ENCODE results near the gene FAM221B.
A peak's percentile ranks its signal among the peaks of the same experiment; 100 is the strongest.

The FAM221B gene

GRCh38 chr9:35814841-35815543 is 13.5 kb downstream of the FAM221B start, which contains the start of gene HINT2:
Gene HINT2 (minus strand): TSS chr9:35815042. CDS start chr9:35814979, 63 bp downstream.
- peak; percentile 94 for DNase-seq

- DNase-seq = no peak
Observed at GRCh38 chr9:35814106-35814840, 14.3 kb downstream of the FAM221B start.

DNA sequence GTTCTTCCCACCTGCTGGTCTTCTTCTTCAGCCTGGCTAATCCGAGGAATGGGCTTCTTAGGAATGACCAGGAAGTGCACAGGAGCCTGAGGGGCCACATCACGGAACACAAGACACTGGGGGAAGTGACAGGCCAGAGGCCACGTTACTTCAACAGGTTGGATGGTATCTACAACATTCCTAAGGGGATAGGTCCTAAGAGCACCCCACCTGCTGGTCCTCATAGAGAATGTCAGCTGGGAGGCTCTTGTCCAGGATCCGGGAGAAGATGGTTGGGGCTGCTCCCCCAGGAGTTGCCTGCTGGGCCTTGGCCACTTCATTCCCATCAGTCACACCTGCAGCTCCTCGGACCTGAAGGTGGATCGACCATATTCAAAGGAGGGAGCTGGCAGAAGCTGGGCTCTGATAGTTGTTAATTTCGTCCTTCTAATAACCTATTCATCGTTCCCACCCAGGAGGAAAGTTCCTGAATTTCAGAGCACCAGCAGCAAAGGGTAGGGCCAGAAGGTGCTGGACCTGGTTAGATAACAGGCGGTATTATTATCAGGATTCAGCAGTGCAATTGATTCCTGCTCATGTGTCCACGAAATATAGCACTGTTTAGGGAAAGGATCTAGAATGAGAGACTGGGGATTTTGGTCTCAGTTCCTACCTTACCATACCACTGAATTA is 15.0 kb downstream of the FAM221B start:
- no peak for DNase-seq

DNA sequence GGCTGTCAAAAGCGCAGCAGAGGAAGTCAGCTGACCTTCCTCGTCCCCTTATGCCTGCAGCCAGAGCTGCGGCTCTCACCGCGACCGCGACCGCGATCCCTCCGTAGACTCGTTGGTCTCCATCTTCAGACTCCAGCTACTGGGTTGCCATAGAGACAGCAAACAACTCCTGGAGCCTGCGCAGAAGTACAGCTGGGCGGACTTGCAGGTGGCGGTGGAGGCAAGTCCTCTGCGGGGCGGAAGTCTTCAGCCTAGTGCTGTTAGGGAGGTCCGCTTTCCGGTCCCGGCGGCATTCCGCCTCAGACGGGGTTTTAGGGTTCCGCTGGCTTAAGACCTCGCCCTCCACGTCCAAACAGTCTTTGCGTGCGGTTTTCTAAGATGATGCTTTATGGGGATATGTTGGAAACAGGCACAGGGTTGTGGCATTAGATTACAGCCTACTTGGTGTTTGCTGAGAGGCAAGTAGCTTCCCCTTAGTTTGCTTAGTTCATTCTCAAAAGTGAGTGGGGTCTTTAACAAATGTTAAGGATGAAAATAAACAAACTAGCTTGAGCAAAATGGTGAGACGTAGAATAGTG is 16.4 kb downstream of the FAM221B start, which contains the start of gene SPAG8:
SPAG8 (minus strand) TSS at position 238 of the 578 bp plus-strand sequence; CDS start at position 123, 115 bp downstream.
- DNase-seq = peak; percentile 92

DNA sequence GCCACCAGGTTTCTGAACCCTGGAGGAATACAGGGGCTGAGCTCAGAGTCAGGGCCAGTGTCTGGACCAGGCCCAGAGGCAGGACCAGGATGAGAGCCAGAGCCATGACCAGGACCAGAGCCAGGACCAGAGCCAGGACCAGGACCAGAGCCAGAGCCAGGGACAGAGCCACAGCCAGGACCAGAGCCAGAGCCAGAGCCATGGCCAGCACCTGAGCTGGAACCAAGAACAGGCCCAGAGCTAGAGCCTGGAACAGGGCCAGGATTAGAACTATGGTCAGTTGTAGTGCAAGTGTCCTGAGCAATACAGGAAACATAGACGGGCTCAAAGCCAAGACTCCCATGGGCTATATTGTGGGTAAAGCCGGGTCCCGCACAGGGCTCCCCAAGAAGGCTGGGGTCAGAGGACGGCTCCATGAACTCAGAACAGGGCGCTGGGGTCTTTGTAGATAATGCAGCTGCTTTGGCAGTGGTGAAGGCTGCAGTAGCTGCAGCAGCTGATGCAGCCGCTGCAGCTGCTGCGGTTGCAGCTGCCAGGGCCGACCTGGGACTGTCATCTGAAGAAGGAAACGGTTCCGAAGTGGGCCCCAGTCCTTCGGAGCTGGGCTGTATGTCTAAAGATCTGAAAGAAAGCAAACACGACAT is 17.0 kb downstream of the FAM221B start:
- no peak for DNase-seq

DNA sequence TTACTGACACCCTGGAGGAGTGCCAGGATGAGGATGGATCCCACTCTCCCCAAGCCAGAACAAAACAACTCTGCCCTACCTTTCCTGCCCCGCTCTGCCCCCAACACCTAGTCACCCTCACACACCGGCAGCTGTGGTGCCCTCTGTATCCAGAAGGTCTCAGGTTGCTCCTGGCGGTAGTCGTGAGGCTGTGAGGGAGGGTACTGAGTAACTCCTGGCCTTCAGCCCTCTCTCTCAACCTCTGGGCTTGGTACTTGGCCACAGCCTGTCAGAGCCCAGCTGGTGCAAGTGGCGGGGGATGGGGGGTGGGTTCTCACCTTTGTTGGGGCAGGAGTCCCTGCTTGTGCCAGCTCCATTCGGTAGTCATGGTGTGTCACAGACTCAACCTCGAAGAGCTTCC is 18.4 kb downstream of the FAM221B start:
- DNase-seq = no peak

DNA sequence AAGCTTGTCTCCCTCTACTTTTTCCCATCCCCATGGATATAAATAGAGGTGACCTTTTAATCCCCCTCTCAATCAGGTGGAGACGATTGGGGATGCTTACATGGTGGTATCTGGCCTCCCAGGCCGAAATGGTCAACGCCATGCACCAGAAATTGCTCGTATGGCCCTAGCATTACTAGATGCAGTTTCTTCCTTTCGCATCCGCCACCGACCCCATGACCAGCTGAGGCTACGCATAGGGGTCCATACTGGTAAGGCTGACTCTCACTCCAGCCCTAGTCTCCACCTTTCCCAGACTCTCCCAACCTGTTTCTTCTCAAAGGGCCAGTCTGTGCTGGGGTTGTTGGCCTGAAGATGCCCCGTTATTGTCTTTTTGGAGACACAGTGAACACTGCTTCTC is 20.1 kb downstream of the FAM221B start:
- DNase-seq = no peak

- no peak for DNase-seq
Observed at GRCh38 chr9:35806101-35806500, 22.4 kb downstream of the FAM221B start.

GRCh38 chr9:35801328-35802128 is 27.0 kb downstream of the FAM221B start:
- no peak for DNase-seq

DNA sequence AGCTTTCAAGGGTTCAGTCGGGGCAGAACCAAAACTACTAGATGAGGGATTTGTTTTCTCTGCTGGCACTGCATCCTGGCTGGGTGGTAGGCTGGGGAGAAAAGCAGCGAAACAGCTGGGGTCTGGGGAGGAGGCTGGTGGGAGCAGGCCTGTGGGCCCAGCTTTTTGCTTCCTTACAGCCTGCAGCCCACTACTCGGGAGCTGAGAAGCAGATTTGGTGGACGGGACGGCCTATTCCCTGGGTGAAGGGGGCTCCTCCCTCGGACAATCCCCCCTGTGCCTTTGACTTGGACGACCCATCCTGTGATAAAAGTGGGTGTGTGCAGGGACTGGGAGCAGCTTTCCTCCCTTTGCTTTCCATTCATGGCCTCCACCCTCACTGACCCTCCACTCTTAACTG is 28.0 kb downstream of the FAM221B start:
- DNase-seq = no peak

- no peak for DNase-seq
Observed at GRCh38 chr9:35798658-35799374, 29.7 kb downstream of the FAM221B start.

DNA sequence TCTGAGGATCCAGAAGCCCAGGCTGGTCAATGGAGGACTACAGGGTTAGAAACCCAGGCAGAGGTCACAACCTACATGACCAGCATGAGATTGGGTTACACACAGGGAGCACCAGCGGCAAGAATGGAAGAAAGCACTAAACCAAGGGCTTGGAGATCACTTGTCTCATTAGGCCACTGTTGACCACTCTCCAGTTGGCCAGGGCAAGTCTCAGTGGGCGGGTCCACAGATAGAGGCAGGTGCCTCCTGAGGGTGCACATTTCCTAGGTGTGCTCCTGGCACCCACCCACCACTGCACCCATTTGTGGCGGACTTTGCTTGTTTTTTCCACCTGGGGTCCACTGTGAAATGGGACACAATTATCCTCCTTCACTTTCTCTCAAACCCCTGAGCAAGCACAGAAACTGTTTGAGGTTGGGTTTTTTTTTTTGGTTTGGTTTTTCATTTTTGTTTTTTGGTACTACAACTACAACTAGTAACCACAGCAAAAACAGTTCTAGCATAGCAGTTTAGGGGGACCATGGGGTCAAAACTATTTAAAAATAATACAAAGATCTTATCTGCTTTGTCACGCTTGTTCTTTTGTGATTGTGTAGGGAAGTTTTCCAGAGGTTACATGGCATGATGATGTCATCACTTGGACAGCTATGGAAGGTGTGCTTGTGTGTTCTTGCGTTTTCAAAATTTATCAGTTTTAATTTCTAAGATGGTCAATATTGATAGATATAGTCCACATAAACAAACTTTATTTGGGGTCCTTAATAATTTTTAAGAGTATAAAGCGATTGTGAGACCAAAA is 31.0 kb downstream of the FAM221B start:
- no peak for DNase-seq

GRCh38 chr9:35795695-35796094 is 32.8 kb downstream of the FAM221B start:
- no peak for DNase-seq

DNA sequence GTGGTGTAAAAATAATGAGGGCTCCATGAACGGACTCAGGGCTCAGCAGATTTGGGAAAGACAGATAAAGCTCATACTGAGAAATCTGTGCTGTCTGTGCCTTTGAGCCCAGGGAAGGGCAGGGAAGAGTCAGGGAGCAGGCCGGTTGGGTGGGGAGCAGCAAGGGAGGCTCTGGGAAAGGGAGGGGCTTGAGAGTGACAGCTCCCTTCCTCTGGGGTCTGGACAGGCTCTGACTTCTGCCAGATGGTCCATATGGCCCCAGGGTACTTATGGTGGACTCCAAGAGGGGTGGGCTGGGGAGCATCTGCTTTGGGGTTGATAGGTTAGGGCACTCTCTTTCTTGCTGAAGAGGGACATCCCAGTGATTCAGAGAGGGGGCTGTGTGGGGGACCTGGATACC is 35.1 kb downstream of the FAM221B start:
- no peak for DNase-seq

- no peak for DNase-seq
Observed at GRCh38 chr9:35792826-35793225, 35.7 kb downstream of the FAM221B start.

GRCh38 chr9:35792024-35792813 is 36.3 kb downstream of the FAM221B start:
- DNase-seq = no peak

DNA sequence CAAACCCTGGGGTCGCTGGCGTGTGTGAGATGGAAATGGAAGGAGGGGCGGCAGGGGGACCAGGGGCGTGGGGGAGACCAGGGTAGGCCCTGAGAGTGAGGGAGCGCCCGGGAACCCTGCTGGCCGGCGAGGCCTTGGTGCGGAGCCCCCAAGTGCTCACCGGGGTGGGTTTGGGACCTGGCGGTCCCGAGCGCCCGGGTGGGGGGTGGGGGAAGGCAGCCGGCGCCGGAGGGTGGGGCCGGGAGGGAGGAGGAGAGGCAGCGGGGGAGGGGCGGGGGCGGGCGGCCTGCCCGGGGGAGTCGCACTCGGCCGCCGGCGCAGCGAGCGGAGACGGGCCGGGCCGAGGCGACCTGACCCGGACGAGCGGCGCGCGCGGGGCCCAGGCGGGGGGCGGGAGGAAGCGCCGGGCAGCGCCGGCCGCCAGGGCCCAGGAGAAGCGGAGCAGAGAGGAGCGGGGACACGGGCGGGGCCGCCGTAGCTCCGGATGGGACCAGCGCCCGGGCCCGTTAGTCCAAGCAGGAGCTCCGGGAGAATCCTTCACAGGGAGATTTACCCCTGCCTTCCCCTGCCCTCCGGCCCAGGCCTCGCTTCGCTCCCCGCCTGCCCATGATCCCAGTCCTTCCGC is 37.1 kb downstream of the FAM221B start, which contains the start of gene NPR2:
NPR2 (plus strand) TSS at position 295 of the 625 bp plus-strand sequence. CDS start 818 bp downstream, outside the sequence.
- no peak for DNase-seq

- DNase-seq = peak; percentile 48
Observed at GRCh38 chr9:35790385-35791296, 37.9 kb downstream of the FAM221B start.

All from activated T-cell treated with anti-CD3 and anti-CD28 coated beads, Interleukin-2, amount 50 U/mL, for 1 hour (primary cell).